NCI-H69 (cell line): Measurements from ENCODE around the gene CDK17.
"Not testable (repeated sequence)": the region's sequence is repeated elsewhere in the genome, so short reads cannot be mapped to it uniquely, and the experiment has no call there.

Experiments used
- DNase-seq: peaks from one replicate; lab custom pipeline; 2025; lab: John Stamatoyannopoulos, UW

CDK17 gene

DNA sequence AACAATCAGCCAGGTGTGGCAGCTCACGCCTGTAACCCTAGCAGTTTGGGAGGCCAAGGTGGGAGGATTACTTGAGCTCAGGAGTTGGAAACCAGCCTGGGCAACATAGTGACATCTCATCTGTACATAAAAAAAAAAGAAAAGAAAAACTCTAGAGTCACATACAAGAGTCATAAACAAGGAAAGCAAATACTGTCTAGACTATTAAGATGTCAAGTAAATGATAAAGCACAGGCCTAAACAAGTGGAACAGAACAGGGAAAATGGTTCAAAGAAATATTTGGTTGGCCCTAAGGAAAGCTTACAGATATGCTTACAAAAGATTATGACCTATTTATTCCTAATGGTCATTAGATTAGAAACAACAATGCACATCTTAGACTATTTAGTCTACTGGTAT is 12.3 kb downstream of the CDK17 start:
- DNase-seq = no peak

- DNase-seq = no peak
Observed at GRCh38 chr12:96386794-96387193, 13.4 kb downstream of the CDK17 start.

DNA sequence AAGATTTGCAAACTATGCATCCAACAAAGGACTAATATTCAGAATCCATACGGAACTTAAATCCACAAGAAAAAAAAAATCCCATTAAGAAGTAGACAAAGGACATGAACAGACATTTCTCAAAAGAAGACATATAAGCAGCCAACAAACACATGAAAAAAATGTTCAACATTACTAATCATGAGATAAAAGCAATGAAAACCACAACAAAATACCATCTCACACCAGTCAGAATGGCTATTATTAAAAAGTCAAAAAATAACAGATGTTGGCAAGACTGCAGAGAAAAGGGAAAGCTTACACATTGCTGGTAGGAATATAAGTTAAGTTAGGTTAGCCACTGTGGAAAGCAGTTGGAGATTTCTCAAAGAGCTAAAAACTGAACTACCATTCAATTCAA is 16.2 kb downstream of the CDK17 start:
- no peak for DNase-seq

DNA sequence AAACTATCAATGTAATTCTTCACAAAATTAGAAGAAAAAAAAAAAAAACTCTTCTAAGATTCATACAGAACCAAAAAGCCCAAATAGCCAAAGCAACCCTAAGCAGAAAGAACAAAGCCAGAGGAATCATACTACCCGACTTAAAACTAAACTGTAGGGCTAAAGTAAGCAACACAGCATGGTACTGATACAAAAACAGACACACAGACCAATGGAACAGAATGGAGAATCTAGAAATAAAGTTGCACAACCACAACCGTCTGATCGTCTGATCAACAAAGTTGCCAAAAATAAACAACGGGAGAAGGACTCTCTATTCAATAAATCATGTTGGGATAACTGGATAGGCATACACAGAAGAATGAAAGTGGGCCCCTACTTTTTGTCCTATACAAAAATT is 16.9 kb downstream of the CDK17 start:
- no peak for DNase-seq

GRCh38 chr12:96379743-96380142 is 20.5 kb downstream of the CDK17 start:
- not testable (repeated sequence) for DNase-seq

GRCh38 chr12:96378319-96378718 is 21.9 kb downstream of the CDK17 start:
- no peak for DNase-seq

GRCh38 chr12:96376865-96377264 is 23.4 kb downstream of the CDK17 start:
- no peak for DNase-seq

- DNase-seq = no peak
Observed at GRCh38 chr12:96375841-96376604, 24.2 kb downstream of the CDK17 start.

DNA sequence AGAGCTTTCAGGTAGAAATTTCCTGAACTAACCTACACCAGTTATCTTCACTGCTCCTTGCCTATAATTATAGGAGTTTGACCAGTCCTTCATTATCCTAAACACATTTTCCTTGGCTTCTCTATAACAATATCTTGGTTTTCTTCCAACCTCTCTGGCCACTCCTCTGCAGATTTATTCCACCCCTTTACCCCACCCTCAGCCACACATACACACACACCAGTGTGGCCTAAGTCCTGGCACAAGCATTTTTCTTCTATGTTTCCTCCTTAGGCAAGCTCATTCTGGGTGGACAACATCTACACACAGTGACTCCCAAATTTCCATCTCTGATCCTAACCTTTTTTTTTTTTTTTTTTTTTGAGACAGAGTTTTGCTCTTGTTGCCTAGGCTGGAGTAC is 25.1 kb downstream of the CDK17 start:
- DNase-seq = peak; percentile 15

GRCh38 chr12:96371790-96372699 is 28.2 kb downstream of the CDK17 start:
- DNase-seq = no peak

- no peak for DNase-seq
Observed at GRCh38 chr12:96371138-96371789, 29.0 kb downstream of the CDK17 start.

DNA sequence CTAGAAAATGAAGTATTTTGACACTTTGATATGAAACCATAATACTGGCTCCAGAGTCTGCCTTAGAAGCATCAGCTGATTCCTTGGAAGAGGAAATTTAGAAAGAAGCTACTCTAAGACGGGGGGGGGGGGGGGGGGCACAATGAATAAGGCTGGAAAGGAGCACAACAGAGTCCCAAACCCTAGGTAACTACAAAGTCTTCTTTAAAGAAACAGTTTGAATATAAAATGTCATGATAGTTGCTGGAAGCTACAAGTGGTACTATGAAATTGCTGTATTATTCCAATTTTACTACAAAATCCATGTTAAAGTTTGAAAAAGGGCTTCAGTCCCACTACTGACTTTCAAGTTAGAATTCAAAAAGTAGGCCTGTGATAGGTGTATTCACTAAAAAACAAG is 31.6 kb downstream of the CDK17 start:
- DNase-seq = no peak

- peak; percentile 28 for DNase-seq
Observed at GRCh38 chr12:96368233-96368632, 32.0 kb downstream of the CDK17 start.

DNA sequence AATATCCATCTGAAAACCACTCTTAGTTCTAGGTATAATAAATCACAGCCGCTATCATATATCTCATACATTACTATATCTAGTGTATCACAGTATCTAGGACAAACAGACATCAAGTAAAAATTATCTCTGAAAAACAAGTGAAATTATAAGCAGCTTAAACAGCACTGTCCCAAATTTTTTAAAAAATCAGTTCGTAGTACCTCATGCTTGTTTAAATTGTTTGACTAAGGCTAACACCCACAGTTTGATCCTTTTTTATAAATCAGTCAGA is 33.9 kb downstream of the CDK17 start:
- no peak for DNase-seq

DNA sequence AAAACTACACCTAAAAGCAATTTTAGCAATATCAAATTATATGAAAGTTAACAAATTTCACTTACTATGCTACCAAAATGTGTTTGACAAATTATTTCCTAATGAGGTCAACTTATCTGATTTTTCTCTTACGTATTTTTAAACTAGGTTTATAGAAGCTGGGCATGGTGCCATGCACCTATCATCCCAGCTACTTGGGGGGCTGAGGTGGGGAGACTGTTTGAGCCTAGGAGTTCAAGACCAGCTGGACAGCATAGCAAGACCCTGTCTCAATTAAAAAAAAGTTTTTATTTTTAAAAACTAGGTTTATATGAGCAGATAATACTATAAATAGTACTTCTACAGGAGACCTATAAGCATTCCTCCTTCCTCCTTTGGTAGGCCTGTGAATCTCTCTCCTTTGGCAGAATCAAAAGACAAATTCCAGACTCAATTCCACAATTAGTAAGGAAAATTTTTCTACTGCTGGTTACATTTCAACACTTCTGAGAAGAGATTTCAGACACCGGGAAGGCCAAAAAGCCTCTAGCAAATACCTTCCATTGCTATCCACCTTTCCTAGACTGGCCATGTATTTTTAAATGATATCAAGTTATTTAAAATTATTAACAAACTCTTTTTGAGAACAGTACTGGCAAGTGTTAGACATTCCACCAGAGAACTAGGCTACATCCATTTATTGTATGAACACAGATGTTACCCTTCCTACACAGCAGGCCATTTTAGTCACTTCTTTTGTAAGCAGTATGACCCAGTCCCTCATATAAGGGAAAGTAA is 34.4 kb downstream of the CDK17 start:
- DNase-seq = no peak

DNA sequence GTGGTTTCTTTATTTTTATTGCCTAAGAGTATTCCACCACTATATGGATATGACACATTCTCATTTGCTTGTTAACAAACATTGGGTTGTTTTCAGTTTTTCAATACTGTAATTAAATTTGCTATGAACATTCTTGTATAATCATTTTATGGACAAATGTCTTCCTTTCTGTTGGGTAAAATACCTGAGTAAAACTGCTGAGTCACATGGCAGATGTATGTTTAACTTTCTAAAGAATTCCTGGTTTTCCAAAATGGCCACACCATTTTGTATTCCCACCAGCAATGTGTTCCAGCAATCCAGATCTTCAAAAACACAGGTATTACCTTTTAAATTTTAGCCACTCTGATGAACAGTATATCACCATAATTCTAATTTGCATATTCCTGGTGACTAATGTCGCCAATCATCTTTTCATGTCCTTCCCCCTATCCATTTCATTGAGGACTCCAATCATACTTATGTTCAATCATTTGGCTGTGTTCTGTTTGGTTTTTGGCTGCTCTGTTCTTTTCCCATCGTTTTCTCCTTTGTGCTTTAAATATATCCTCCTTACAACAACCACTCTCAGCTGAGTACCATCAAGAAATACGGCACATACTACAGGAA is 36.0 kb downstream of the CDK17 start:
- DNase-seq = peak; percentile 12

GRCh38 chr12:96361074-96361473 is 39.2 kb downstream of the CDK17 start:
- DNase-seq = peak; percentile 31

DNA sequence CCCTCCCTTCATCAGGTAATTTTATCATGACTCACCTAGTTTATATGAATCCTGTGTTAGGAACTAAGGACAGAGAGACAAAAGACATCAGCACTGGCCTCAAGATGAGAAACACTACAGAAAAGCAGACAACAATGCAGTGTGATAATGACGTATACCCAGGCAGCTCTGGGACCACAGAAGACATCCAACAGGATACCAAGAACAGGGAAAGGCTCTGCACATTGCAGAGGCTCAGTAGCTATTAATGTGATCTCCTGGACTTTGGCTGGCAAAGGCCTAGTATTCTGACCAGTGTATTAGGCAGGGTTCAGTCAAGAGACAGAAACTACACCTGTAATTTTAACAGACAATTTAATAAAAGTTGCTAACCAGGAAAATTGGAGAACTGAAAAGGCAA is 39.7 kb downstream of the CDK17 start:
- peak; percentile 39 for DNase-seq

DNA sequence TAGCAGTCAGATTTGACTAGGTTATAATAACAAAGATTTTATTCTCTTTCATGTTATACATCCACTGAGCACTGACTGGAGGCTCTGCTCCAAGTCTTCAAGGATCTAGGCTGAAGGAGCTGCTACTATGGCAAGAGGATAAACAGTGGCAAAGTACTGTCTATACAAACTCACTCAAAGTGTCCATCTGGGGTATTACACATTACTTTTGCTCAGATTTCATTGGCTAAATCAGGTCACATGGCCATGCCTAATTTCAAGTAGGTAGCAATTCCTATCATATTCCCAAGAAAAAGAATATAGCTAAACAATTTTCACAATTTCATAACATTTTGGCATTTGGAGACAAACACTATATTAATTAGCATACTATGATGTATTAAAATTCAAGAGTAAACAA is 40.9 kb downstream of the CDK17 start:
- DNase-seq = peak; percentile 44

- no peak for DNase-seq
Observed at GRCh38 chr12:96356831-96357230, 43.4 kb downstream of the CDK17 start.

- no peak for DNase-seq
Observed at GRCh38 chr12:96354844-96355534, 45.2 kb downstream of the CDK17 start.
